Lower lobe of right lung (tissue), 2 donors: ENCODE results near the gene NKX2-4. TPM values are rescaled to one million over a fixed set of nuclear protein-coding genes. Genes with fewer than 3 reads are reported as not detected.
"Not testable (repeated sequence)": the region's sequence is repeated elsewhere in the genome, so short reads cannot be mapped to it uniquely, and the experiment has no call there.

ENCODE experiments used
- ATAC-seq, 2 donors: fragments of 200-7000 bp; cut with Tn5 transposase; one replicate each; pipeline ENCODE4 v1.9.1; 2020 to 2022; ENCODE audit warnings: mild to moderate bottlenecking in 2 of 2, moderate library complexity in 2 of 2
- DNase-seq: peaks from one replicate; pipeline ENCODE4 v3.0.0-alpha.2; 2020
- H3K27ac ChIP-seq: fragments of 200-600 bp; one replicate; pipeline ENCODE4 v1.8.0; 2022
- H3K27me3 ChIP-seq: fragments of 200-600 bp; one replicate; pipeline ENCODE4 v1.8.0; 2022; ENCODE audit warnings: low read depth
- H3K36me3 ChIP-seq: fragments of 200-600 bp; one replicate; pipeline ENCODE4 v1.8.0; 2022; ENCODE audit warnings: mild to moderate bottlenecking
- H3K4me1 ChIP-seq: fragments of 200-600 bp; one replicate; pipeline ENCODE4 v1.8.0; 2022
- H3K4me3 ChIP-seq: fragments of 200-600 bp; one replicate; pipeline ENCODE4 v1.8.0; 2022; ENCODE audit warnings: mild to moderate bottlenecking
- H3K9me3 ChIP-seq: fragments of 200-600 bp; one replicate; pipeline ENCODE4 v1.8.0; 2022
- CTCF ChIP-seq: fragments of 200-600 bp; IDR thresholded peaks from one replicate; pipeline ENCODE4 v1.8.0; 2022; ENCODE audit warnings: antibody characterized with exemption, mild to moderate bottlenecking
- intact Hi-C: fragments of 100-400 bp; cut with DNase I; formaldehyde crosslinking; loops from one replicate; pipeline ENCODE4 v1.11.0; 2022
- total RNA-seq: library from RNA; stranded (reverse); fragmentation: NEBNext Ultra II Directional; extraction: Animal tissue kit (Norgen Biotek cat#: 25700); gene quantifications from one replicate; pipeline ENCODE4 v1.2.1, GENCODE V29; 2021
- donor health status: DM: no; HTN: yes; CAD: no; lungs with severe emphysema.

Gene NKX2-4
- total RNA-seq, 1 donor from 2014 or later: not detected

GRCh38 chr20:21433329-21433890, 36.1 kb upstream of the NKX2-4 start:
- TF ChIP-seq CTCF: no peak

GRCh38 chr20:21432911-21433310, 35.6 kb upstream of the NKX2-4 start:
- peaks cover 5% of the 10 kb centered on the region for H3K27me3 ChIP-seq
- intact Hi-C loops: no loop called here
- no peak overlapping the region for H3K4me3 ChIP-seq
- no peak for TF ChIP-seq CTCF
- no peak overlapping the region for H3K27ac ChIP-seq
- DNase-seq: no peak
- H3K4me1 ChIP-seq: no peaks in the 10 kb centered on the region
- no peak for ATAC-seq
- H3K9me3 ChIP-seq: no peaks in the 10 kb centered on the region
- no peaks in the 10 kb centered on the region for H3K36me3 ChIP-seq

More at GRCh38 chr20:21433329-21433890, 36.1 kb upstream of the NKX2-4 start:
- Histone ChIP-seq H3K36me3 (no peaks in the 10 kb centered on the region), H3K4me1 (no peaks in the 10 kb centered on the region), H3K9me3 (no peaks in the 10 kb centered on the region), H3K4me3 (no peak overlapping the region), H3K27me3 (peaks cover 7% of the 10 kb centered on the region), H3K27ac (no peak overlapping the region)
- DNase-seq (no peak), ATAC-seq (no peak)
- intact Hi-C loops: no loop called here

GRCh38 chr20:21430020-21430419, 32.7 kb upstream of the NKX2-4 start:
- Histone ChIP-seq H3K9me3 (peaks cover 6% of the 10 kb centered on the region), H3K27ac (no peak overlapping the region), H3K4me1 (no peaks in the 10 kb centered on the region), H3K4me3 (no peak overlapping the region), H3K27me3 (peaks cover 5% of the 10 kb centered on the region), H3K36me3 (no peaks in the 10 kb centered on the region)
- intact Hi-C loops: no loop called here
- DNase-seq (no peak), ATAC-seq (no peak)
- no peak for TF ChIP-seq CTCF

- Histone ChIP-seq H3K36me3 (no peaks in the 10 kb centered on the region), H3K27me3 (no peaks in the 10 kb centered on the region), H3K27ac (no peak overlapping the region), H3K4me1 (no peaks in the 10 kb centered on the region), H3K9me3 (peaks cover 26% of the 10 kb centered on the region), H3K4me3 (no peak overlapping the region)
- intact Hi-C loops: no loop called here
- no peak for ATAC-seq
- no peak for DNase-seq
- no peak for TF ChIP-seq CTCF
Measured at GRCh38 chr20:21424846-21425245, 27.5 kb upstream of the NKX2-4 start.

GRCh38 chr20:21423712-21424111, 26.4 kb upstream of the NKX2-4 start:
- DNase-seq, H3K27me3 ChIP-seq, H3K4me1 ChIP-seq, intact Hi-C loops, H3K27ac ChIP-seq, ATAC-seq, H3K36me3 ChIP-seq, H3K4me3 ChIP-seq: not testable (repeated sequence)
- H3K9me3 ChIP-seq: peaks cover 26% of the 10 kb centered on the region

GRCh38 chr20:21421601-21422236, 24.4 kb upstream of the NKX2-4 start:
- peaks cover 26% of the 10 kb centered on the region for H3K9me3 ChIP-seq
- H3K27ac ChIP-seq: no peak overlapping the region
- H3K4me1 ChIP-seq: no peaks in the 10 kb centered on the region
- H3K4me3 ChIP-seq: no peak overlapping the region
- intact Hi-C loops: no loop called here
- H3K27me3 ChIP-seq: no peaks in the 10 kb centered on the region
- no peaks in the 10 kb centered on the region for H3K36me3 ChIP-seq
- TF ChIP-seq CTCF: no peak
- ATAC-seq (no peak), DNase-seq (no peak)

- intact Hi-C loops: not testable (repeated sequence)
Measured at GRCh38 chr20:21419147-21419546, 21.8 kb upstream of the NKX2-4 start.

GRCh38 chr20:21413996-21414395, 16.7 kb upstream of the NKX2-4 start:
- DNase-seq, intact Hi-C loops, H3K4me1 ChIP-seq, H3K36me3 ChIP-seq, ATAC-seq, H3K27me3 ChIP-seq, H3K4me3 ChIP-seq, H3K9me3 ChIP-seq, H3K27ac ChIP-seq: not testable (repeated sequence)

More at GRCh38 chr20:21419147-21419546, 21.8 kb upstream of the NKX2-4 start:
- not testable (repeated sequence) for ATAC-seq, H3K36me3 ChIP-seq, DNase-seq, H3K27ac ChIP-seq, H3K4me3 ChIP-seq, H3K4me1 ChIP-seq, H3K27me3 ChIP-seq
- H3K9me3 ChIP-seq: peaks cover 12% of the 10 kb centered on the region
